MCF 10A (cell line): Measurements from ENCODE around the gene VARS2. TPM values are rescaled to one million over a fixed set of nuclear protein-coding genes. Genes with fewer than 3 reads are reported as not detected.
A peak's percentile ranks its signal among the peaks of the same experiment; 100 is the strongest.
"Not testable (repeated sequence)": the region's sequence is repeated elsewhere in the genome, so short reads cannot be mapped to it uniquely, and the experiment has no call there.

Experiments
- BruUV-seq: library from RNA; stranded (reverse); fragments of 400-500 nt; replicated peaks from 2 replicates; lab custom pipeline; 2021; lab: Mats Ljungman, UMichigan
- CTCF ChIA-PET: fragments of 300-600 bp; sonication (Branson Sonifier 250); formaldehyde crosslinking; extraction: SDS; loops from one replicate; lab custom pipeline; 2021; ENCODE audit warnings: antibody characterized with exemption, inconsistent platforms; lab: Yijun Ruan, JAX
- POLR2A ChIA-PET: fragments of 300-600, 350-650 bp; sonication (Branson Sonifier 250); formaldehyde crosslinking; extraction: SDS; loops from one replicate; lab custom pipeline; 2020; ENCODE audit warnings: antibody characterized with exemption, inconsistent platforms; lab: Yijun Ruan, JAX
- DNase-seq: peaks from one replicate; pipeline ENCODE4 v3.0.0-alpha.2; 2018; ENCODE audit not compliant: unreplicated experiment
- H3K27ac Mint-ChIP-seq: one replicate; pipeline ENCODE4 v1.8.0; 2022; ENCODE audit warnings: mild to moderate bottlenecking, low read depth, mixed read lengths; ENCODE audit not compliant: unreplicated experiment
- H3K27me3 Mint-ChIP-seq: one replicate; pipeline ENCODE4 v1.8.0; 2022; ENCODE audit warnings: mixed read lengths; ENCODE audit not compliant: insufficient read depth, unreplicated experiment
- H3K36me3 Mint-ChIP-seq: one replicate; pipeline ENCODE4 v1.8.0; 2022; ENCODE audit warnings: mild to moderate bottlenecking, moderate library complexity, mixed read lengths; ENCODE audit not compliant: insufficient read depth, unreplicated experiment
- H3K4me1 Mint-ChIP-seq: one replicate; pipeline ENCODE4 v1.8.0; 2022; ENCODE audit warnings: mixed read lengths; ENCODE audit not compliant: insufficient read depth, unreplicated experiment
- H3K4me3 Mint-ChIP-seq: one replicate; pipeline ENCODE4 v1.8.0; 2022; ENCODE audit warnings: mild to moderate bottlenecking, moderate library complexity, mixed read lengths; ENCODE audit not compliant: unreplicated experiment
- H3K9me3 Mint-ChIP-seq: one replicate; pipeline ENCODE4 v1.8.0; 2022; ENCODE audit warnings: mixed read lengths; ENCODE audit not compliant: unreplicated experiment
- intact Hi-C: fragments of 100-400 bp; cut with micrococcal nuclease; formaldehyde crosslinking; loops from 2 replicates; pipeline ENCODE4 v1.14.1; 2022
- total RNA-seq: library from RNA; stranded (reverse); gene quantifications from 2 replicates; pipeline ENCODE4 v1.2.3, GENCODE V29; 2022
- TF ChIP-seq, protein P1 (sequence below): fragments of 200-600 bp; IDR thresholded peaks from one replicate; pipeline ENCODE4 v1.8.0; 2022; ENCODE audit warnings: antibody characterized with exemption, mild to moderate bottlenecking; ENCODE audit not compliant: unreplicated experiment

Gene VARS2
- total RNA-seq, 1 experiment from 2014 or later = 52.7 TPM

DNA sequence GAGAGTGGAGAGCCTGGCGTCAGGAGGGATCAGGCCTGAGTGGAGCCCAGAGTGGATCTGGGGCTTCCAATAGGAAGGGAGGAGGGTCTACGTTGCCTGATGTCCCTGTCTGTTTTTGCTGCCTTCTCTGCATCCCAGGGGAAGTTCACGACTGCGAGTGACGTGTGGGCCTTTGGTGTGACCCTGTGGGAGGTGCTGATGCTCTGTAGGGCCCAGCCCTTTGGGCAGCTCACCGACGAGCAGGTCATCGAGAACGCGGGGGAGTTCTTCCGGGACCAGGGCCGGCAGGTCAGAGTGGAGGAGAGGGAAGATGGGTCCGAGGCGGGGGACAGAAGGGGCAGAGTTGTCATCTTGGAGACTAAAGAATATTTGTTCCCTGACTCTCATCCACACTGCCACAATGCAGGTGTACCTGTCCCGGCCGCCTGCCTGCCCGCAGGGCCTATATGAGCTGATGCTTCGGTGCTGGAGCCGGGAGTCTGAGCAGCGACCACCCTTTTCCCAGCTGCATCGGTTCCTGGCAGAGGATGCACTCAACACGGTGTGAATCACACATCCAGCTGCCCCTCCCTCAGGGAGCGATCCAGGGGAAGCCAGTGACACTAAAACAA lies 15.2 kb upstream of the VARS2 start:
- H3K36me3 Mint-ChIP-seq = peaks cover 52% of the 10 kb centered on the region
- no peaks in the 10 kb centered on the region for H3K27me3 Mint-ChIP-seq
- no peak for DNase-seq
- no peak overlapping the region for H3K27ac Mint-ChIP-seq
- no TSS peak for BruUV-seq
- peaks cover 14% of the 10 kb centered on the region for H3K4me1 Mint-ChIP-seq
- intact Hi-C loops = no loop called here
- ChIA-PET CTCF (interaction anchor here (1.2 kb wide), 1 partner anchor 9 kb away, joined by 4 read pairs; no protein-coding TSS in a partner anchor), POLR2A (interaction anchor here (0.7 to 5.2 kb wide), 4 partner anchors 9 to 15 kb away, joined by 3 to 34 read pairs (median 4); partner anchors contain the start of genes GTF2H4 and VARS2)
- H3K4me3 Mint-ChIP-seq = no peak overlapping the region
- TF ChIP-seq, protein P1, sequence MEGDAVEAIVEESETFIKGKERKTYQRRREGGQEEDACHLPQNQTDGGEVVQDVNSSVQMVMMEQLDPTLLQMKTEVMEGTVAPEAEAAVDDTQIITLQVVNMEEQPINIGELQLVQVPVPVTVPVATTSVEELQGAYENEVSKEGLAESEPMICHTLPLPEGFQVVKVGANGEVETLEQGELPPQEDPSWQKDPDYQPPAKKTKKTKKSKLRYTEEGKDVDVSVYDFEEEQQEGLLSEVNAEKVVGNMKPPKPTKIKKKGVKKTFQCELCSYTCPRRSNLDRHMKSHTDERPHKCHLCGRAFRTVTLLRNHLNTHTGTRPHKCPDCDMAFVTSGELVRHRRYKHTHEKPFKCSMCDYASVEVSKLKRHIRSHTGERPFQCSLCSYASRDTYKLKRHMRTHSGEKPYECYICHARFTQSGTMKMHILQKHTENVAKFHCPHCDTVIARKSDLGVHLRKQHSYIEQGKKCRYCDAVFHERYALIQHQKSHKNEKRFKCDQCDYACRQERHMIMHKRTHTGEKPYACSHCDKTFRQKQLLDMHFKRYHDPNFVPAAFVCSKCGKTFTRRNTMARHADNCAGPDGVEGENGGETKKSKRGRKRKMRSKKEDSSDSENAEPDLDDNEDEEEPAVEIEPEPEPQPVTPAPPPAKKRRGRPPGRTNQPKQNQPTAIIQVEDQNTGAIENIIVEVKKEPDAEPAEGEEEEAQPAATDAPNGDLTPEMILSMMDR = no peak
- H3K9me3 Mint-ChIP-seq = no peaks in the 10 kb centered on the region

DNA sequence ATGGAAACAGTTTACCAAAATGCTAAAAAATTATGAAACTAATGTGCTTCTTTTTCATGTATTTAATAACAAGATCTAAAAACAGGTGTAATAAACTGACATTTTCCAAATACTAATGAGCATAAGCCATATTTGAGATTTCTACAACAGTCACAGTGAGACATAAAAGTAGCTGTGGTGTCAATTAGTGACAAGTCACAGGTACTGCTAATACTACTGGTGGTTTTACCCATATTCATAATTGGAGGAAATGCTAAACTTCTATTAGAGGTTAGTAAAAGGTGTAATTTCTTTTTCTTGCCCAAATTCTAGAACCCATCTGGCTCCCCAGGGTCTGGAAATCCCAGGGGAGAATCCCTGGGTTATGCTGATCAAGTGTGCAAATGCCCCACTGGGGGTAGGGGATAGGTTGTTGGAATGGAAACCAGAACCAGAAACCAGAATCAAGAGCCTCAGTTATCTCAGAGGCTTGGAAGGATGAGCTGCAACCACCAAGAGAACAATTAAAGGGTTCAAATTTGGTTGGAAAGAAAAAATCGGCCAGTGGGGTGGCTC lies 13.1 kb upstream of the VARS2 start:
- Mint-ChIP-seq H3K9me3 (no peaks in the 10 kb centered on the region), H3K27ac (no peak overlapping the region), H3K36me3 (peaks cover 32% of the 10 kb centered on the region), H3K4me3 (no peak overlapping the region), H3K4me1 (peaks cover 8% of the 10 kb centered on the region), H3K27me3 (no peaks in the 10 kb centered on the region)
- ChIA-PET CTCF (interaction anchor here (0.7 to 5.1 kb wide), 2 partner anchors 14 to 312 kb away, joined by 3 to 24 read pairs; partner anchors contain the start of gene VARS2), POLR2A (interaction anchor here (0.8 to 5.8 kb wide), 4 partner anchors 11 to 170 kb away, joined by 3 to 36 read pairs (median 20); partner anchors contain the start of gene DDR1)
- intact Hi-C loops = no loop called here
- BruUV-seq = no TSS peak
- TF ChIP-seq, protein P1 = no peak
- no peak for DNase-seq

DNA sequence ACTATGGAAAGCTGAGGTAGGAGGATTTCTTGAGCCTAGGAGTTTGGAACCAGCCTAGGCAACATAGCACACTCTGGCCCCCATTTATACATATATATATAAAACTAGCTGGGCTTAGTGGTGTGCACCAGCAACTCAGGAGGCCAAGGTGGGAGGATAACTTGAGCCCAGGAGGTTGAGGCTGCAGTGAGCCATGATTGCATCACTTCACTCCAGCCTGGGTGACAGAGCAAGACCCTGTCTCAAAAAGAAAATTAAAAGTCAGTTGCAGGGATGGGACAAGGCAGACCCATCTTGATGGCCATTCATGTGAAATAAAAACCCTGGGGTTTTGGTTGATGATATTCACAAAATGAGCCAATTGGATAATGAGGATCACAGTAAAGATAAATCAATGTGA lies 12.6 kb upstream of the VARS2 start:
- POLR2A ChIA-PET = interaction anchor here (0.8 to 5.8 kb wide), 5 partner anchors 12 to 169 kb away, joined by 3 to 36 read pairs (median 5); partner anchors contain the start of gene DDR1
- no peak overlapping the region for H3K4me3 Mint-ChIP-seq
- TF ChIP-seq, protein P1 = no peak
- no peaks in the 10 kb centered on the region for H3K9me3 Mint-ChIP-seq
- peaks cover 31% of the 10 kb centered on the region for H3K36me3 Mint-ChIP-seq
- peaks cover 8% of the 10 kb centered on the region for H3K4me1 Mint-ChIP-seq
- no peaks in the 10 kb centered on the region for H3K27me3 Mint-ChIP-seq
- H3K27ac Mint-ChIP-seq = no peak overlapping the region
- CTCF ChIA-PET = interaction anchor here (0.7 to 5.1 kb wide), 4 partner anchors 13 to 312 kb away, joined by 3 to 24 read pairs (median 3); partner anchors contain the start of gene VARS2
- DNase-seq = no peak
- intact Hi-C loops = no loop called here
- no TSS peak for BruUV-seq

DNA sequence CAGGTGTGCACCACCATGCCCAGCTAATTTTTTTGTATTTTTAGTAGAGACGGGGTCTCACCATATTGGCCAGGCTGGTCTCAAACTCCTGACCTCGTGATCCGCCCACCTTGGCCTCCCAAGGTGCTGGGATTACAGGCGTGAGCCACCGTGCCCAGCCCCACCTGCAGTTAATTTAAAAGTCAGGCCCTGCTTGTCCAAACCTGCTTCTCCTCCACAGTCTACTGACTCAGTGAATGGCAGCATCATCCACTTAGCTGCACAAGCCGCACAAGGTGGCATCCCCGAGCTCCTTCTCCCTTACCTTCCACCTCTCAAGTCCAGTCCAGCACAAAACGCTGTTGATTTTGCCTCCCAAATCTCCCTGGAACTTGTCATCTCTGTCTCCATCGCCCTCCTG lies 11.8 kb upstream of the VARS2 start:
- H3K4me1 Mint-ChIP-seq, DNase-seq, H3K9me3 Mint-ChIP-seq, H3K4me3 Mint-ChIP-seq, BruUV-seq, H3K27me3 Mint-ChIP-seq, intact Hi-C loops: not testable (repeated sequence)
- CTCF ChIA-PET = interaction anchor here (0.9 to 5.1 kb wide), 5 partner anchors 12 to 357 kb away, joined by 3 to 24 read pairs (median 3); partner anchors contain the start of gene VARS2
- peaks cover 27% of the 10 kb centered on the region for H3K36me3 Mint-ChIP-seq
- POLR2A ChIA-PET = interaction anchor here (0.9 to 5.8 kb wide), 5 partner anchors 12 to 21 kb away, joined by 3 to 36 read pairs (median 5); partner anchors contain the start of genes DDR1 and VARS2
- H3K27ac Mint-ChIP-seq = peak overlapping the region; percentile 49
